ENCODE measurements around the gene ERMN.

GRCh38 chr2:157349949-157350515 lies 24.4 kb upstream of the ERMN start:
- TF ChIP-seq CTCF (IDR thresholded peaks at IDR 0.05) (no peak), SIN3A (IDR thresholded peaks at IDR 0.05; ENCODE audit: borderline replicate concordance, insufficient read depth, low read depth, low read length) (no peak), POLR2AphosphoS5 (IDR thresholded peaks at IDR 0.05; ENCODE audit: low read depth, low read length) (no peak)
